Neuron (in vitro differentiated cells): ENCODE results near the gene HEYL.
"Not testable (repeated sequence)": the region's sequence is repeated elsewhere in the genome, so short reads cannot be mapped to it uniquely, and the experiment has no call there.

Experiments
- H2AFZ ChIP-seq: one replicate; pipeline ENCODE4 v1.6.1; 2013; ENCODE audit warnings: low read depth, mild to moderate bottlenecking, inconsistent platforms, low read length, moderate library complexity
- H3K27me3 ChIP-seq: one replicate; pipeline ENCODE4 v1.6.1; 2013; ENCODE audit warnings: low read length; ENCODE audit not compliant: insufficient read depth
- H3K36me3 ChIP-seq: one replicate; pipeline ENCODE4 v1.6.1; 2013; ENCODE audit warnings: low read length; ENCODE audit not compliant: insufficient read depth
- H3K4me1 ChIP-seq: one replicate; pipeline ENCODE4 v1.6.1; 2013; ENCODE audit warnings: low read length; ENCODE audit not compliant: insufficient read depth
- H3K4me3 ChIP-seq: 2 replicates; pipeline ENCODE4 v1.5.1; 2013; ENCODE audit warnings: mild to moderate bottlenecking, low read length, moderate library complexity
- H3K9me3 ChIP-seq: one replicate; pipeline ENCODE4 v1.6.1; 2013; ENCODE audit warnings: low read length

HEYL gene

DNA sequence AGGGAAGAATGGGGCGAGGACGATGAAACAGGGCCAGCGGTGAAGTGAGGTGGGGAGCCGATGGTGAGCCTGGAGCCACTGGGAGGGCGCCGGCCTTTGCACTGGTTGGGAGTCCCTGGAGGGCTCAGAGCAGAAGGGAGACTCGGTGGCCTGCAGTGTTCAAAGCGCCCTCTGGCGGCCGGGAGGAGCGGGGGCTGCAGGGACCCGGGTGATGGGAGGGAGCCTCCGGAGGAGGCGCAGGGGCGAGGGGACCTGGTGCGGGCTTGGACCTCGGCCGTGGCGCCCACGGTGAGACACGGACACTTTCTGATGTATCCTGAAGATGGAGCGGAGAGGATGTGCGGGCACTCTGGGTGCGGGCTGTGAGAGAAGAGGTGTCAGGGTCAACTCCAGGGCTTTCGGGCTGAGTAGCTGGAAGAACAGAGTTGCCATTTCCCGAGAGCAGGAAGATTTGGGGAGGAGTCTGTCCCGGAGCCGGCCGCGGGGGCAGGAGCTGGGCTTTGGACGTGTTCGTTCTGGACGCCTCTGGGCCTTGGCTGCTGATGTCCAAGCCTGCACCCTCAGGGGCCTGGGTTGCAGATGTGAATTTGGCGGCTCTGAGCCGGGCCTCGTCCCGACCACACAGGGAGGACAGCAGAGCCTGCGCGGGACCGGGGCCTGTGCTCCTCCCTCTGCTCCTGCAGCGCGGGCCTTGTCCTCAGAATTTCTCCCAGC is 29.7 kb downstream of the HEYL start:
- H3K36me3 ChIP-seq = no peaks in the 10 kb centered on the region
- no peaks in the 10 kb centered on the region for H3K27me3 ChIP-seq
- no peak overlapping the region for H3K4me3 ChIP-seq
- no peak overlapping the region for H2AFZ ChIP-seq
- peaks cover 3% of the 10 kb centered on the region for H3K4me1 ChIP-seq
- no peaks in the 10 kb centered on the region for H3K9me3 ChIP-seq

DNA sequence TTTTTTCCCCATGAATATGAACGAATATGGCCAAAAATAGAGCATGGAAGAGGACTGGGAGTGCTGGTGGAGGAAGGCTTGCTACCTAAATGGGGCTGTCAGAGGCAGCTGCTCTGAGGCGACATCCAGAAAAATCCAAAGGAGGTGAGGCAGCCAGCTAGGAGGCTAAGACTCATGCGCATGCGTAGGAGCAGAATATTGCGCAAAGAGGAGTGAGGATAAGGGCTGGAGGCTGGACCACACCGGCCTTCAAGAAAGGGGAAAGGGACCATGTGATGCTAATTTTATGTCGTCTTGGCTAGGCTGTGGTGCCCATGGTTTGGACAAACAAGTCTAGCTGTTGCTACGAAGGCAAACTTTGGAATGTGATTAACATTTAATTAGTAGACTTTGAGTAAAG is 30.5 kb downstream of the HEYL start:
- no peaks in the 10 kb centered on the region for H3K27me3 ChIP-seq
- no peak overlapping the region for H2AFZ ChIP-seq

GRCh38 chr1:39603677-39604076 is 35.8 kb downstream of the HEYL start:
- H3K4me3 ChIP-seq, H2AFZ ChIP-seq, H3K36me3 ChIP-seq, H3K9me3 ChIP-seq, H3K4me1 ChIP-seq, H3K27me3 ChIP-seq: not testable (repeated sequence)

More for the DNA sequence above, 30.5 kb downstream of the HEYL start:
- H3K4me3 ChIP-seq = no peak overlapping the region
- H3K36me3 ChIP-seq = no peaks in the 10 kb centered on the region
- no peaks in the 10 kb centered on the region for H3K9me3 ChIP-seq
- H3K4me1 ChIP-seq = peaks cover 3% of the 10 kb centered on the region

- not testable (repeated sequence) for H2AFZ ChIP-seq, H3K4me1 ChIP-seq, H3K9me3 ChIP-seq, H3K36me3 ChIP-seq, H3K27me3 ChIP-seq, H3K4me3 ChIP-seq
Observed at GRCh38 chr1:39601667-39602255, 37.7 kb downstream of the HEYL start.

- no peaks in the 10 kb centered on the region for H3K36me3 ChIP-seq
- H3K4me3 ChIP-seq = no peak overlapping the region
- peaks cover 28% of the 10 kb centered on the region for H3K27me3 ChIP-seq
- no peak overlapping the region for H2AFZ ChIP-seq
- no peaks in the 10 kb centered on the region for H3K4me1 ChIP-seq
- H3K9me3 ChIP-seq = no peaks in the 10 kb centered on the region
Observed at GRCh38 chr1:39596163-39596562, 43.3 kb downstream of the HEYL start.

DNA sequence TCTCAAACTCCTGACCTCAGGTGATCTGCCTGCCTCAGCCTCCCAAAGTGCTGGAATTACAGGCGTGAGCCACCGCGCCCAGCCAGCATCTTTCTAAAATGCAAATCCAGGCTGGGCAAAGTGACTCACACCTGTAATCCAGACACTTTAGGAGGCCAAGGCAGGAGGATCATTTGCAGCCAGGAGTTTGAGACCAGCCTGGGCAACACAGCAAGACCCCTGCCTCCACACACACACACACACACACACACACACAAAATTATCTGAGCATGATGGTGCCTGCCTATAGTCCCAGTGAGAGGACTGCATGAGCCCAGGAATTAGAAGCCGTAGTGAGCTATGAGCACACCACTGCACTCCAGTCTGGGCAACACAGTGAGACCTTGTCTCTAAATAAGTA is 46.1 kb downstream of the HEYL start:
- Histone ChIP-seq H2AFZ (no peak overlapping the region), H3K4me3 (no peak overlapping the region), H3K36me3 (no peaks in the 10 kb centered on the region), H3K27me3 (peaks cover 28% of the 10 kb centered on the region), H3K9me3 (no peaks in the 10 kb centered on the region), H3K4me1 (no peaks in the 10 kb centered on the region)

DNA sequence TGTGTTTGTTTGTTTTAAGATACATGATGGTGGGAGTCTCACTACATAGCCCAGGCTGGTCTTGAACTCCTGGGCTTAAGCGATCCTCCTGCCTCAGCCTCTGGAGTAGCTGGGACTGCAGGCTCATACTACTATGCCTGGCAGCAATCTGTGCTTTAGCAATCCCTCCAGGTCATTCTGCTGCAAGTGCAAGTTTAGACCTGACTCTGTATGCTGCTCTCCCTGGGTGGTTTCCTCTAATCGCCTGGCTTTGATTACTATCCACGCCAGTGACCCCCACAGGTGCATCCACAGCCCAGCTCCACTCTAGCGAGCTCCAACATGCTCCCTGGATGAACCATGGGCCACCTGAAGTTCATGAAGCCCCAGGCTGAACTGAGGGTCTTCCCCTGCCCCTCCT is 47.4 kb downstream of the HEYL start:
- no peak overlapping the region for H3K4me3 ChIP-seq
- H3K9me3 ChIP-seq = no peaks in the 10 kb centered on the region

DNA sequence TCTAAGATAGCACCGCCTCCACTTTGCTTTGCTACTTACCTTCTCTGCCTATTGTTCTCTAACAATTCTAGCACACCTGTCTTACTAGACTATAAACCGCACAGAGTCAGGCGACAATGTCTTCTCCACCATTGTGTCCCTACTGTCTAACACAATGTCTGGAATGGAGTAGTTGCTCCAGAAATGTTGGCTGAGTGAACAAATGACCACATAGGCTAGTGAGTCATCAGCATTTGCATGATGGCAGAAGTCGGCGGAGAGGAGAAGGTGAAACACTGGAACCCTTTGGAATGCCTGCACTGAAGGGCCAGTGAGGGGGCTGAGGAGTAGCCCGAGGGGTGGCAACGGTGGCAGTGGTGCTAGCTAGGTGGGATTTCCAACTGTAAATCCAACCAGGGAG is 48.9 kb downstream of the HEYL start:
- Histone ChIP-seq H3K9me3 (no peaks in the 10 kb centered on the region), H3K36me3 (no peaks in the 10 kb centered on the region), H3K4me3 (no peak overlapping the region), H3K27me3 (peaks cover 19% of the 10 kb centered on the region), H2AFZ (no peak overlapping the region), H3K4me1 (no peaks in the 10 kb centered on the region)

More for the DNA sequence above, 47.4 kb downstream of the HEYL start:
- H3K27me3 ChIP-seq = peaks cover 31% of the 10 kb centered on the region
- H3K36me3 ChIP-seq = no peaks in the 10 kb centered on the region
- no peak overlapping the region for H2AFZ ChIP-seq
- H3K4me1 ChIP-seq = no peaks in the 10 kb centered on the region

GRCh38 chr1:39585933-39586332 is 53.5 kb downstream of the HEYL start:
- Histone ChIP-seq H2AFZ (no peak overlapping the region), H3K36me3 (no peaks in the 10 kb centered on the region), H3K9me3 (no peaks in the 10 kb centered on the region), H3K27me3 (peaks cover 2% of the 10 kb centered on the region), H3K4me3 (no peak overlapping the region), H3K4me1 (no peaks in the 10 kb centered on the region)

- H3K27me3 ChIP-seq = no peaks in the 10 kb centered on the region
- H3K4me3 ChIP-seq = peak overlapping the region; percentile 68
- H3K4me1 ChIP-seq = peaks cover 28% of the 10 kb centered on the region
- no peaks in the 10 kb centered on the region for H3K9me3 ChIP-seq
- H2AFZ ChIP-seq = peak overlapping the region; percentile 66
- H3K36me3 ChIP-seq = peaks cover 38% of the 10 kb centered on the region
Observed at GRCh38 chr1:39576016-39576657, 63.3 kb downstream of the HEYL start.

DNA sequence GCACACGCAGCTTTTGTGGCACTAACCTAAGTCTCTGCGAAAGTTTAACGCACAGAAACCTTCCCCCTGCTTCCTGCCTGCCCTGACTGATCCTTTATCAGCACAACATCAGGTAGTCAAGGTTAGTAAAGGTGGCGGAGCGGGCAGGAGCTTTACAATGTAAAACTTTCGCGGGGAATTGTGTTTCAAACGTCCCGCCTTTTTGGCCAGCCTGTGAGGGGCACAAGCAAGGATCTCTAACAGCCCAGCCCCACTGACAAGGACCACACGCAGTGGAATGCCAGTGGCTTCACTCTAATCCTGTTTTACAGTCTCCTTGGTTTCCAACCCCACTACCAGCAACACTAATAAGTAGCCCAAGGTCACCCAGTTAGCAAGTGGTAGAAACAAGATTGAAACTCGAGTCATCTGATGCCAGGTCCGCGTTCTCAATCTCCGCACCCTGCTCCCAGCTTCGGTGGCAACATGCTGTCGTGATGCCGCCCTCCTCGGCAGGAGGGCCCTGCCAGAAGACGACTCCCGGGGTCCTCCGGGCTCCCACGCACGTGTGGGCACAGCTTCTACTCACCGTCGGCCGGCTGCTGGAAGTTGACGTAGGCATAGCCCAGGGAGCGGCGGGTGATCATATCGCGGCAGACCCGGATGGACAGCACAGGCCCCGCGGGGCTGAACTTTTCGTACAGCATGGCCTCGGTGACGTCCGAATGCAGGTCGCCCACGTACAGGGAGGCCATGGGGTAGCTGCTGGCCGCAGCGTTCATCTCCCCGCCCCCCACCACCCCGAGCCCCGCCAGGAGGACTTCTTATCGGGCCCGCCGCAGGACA is 64.0 kb downstream of the HEYL start:
- Histone ChIP-seq H3K36me3 (peaks cover 46% of the 10 kb centered on the region), H3K4me3 (peak overlapping the region; percentile 68), H3K4me1 (peaks cover 28% of the 10 kb centered on the region), H3K27me3 (no peaks in the 10 kb centered on the region), H2AFZ (no peak overlapping the region), H3K9me3 (no peaks in the 10 kb centered on the region)

- Histone ChIP-seq H3K4me1 (peaks cover 28% of the 10 kb centered on the region), H3K4me3 (peak overlapping the region; percentile 68), H3K9me3 (no peaks in the 10 kb centered on the region), H3K36me3 (peaks cover 53% of the 10 kb centered on the region), H3K27me3 (no peaks in the 10 kb centered on the region), H2AFZ (no peak overlapping the region)
Observed at GRCh38 chr1:39574646-39575045, 64.8 kb downstream of the HEYL start.
